Raji (cell line): ENCODE data around the gene ZBTB7B.

Experiments used
- POLR2A ChIP-seq: IDR thresholded peaks from 2 replicates; pipeline ENCODE4 v1.6.1; 2011; ENCODE audit warnings: low read depth, low read length, control low read depth; ENCODE audit not compliant: insufficient read depth

ZBTB7B gene

GRCh38 chr1:155043793-155044192 is 41.2 kb downstream of the ZBTB7B start:
- TF ChIP-seq POLR2A: no peak

- no peak for TF ChIP-seq POLR2A
Observed at GRCh38 chr1:155044365-155044764, 41.8 kb downstream of the ZBTB7B start.

GRCh38 chr1:155044812-155045657 is 42.4 kb downstream of the ZBTB7B start:
- TF ChIP-seq POLR2A: no peak

- TF ChIP-seq POLR2A: no peak
Observed at GRCh38 chr1:155048449-155049334, 46.1 kb downstream of the ZBTB7B start.

GRCh38 chr1:155049651-155050559 is 47.3 kb downstream of the ZBTB7B start:
- no peak for TF ChIP-seq POLR2A

GRCh38 chr1:155050560-155051341 is 48.1 kb downstream of the ZBTB7B start, which contains the start of gene ADAM15:
TSS of gene ADAM15 (plus strand) at chr1:155051316. CDS start at chr1:155051387, 71 bp downstream.
- TF ChIP-seq POLR2A: peak; percentile 68

DNA sequence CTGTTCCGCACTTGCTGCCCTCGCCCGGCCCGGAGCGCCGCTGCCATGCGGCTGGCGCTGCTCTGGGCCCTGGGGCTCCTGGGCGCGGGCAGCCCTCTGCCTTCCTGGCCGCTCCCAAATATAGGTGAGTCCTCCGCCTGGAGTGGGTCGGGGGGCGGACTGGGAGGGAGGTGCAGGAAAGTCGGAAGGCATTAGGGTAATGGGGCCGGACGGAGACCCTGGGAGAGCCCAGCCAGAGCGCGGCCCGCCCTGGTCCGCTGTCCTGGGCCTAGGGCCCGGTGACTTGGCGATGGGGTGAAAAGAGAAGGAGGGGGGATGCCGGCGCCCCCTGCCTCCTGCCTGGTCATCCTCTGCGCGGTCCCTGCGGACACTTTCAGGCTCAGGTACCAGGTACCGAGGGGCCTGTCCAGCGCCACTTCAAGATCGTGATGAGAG is 48.8 kb downstream of the ZBTB7B start:
- TF ChIP-seq POLR2A: peak; percentile 69; the same call in 1 of the 2 replicates

GRCh38 chr1:155051777-155052398 is 49.3 kb downstream of the ZBTB7B start:
- TF ChIP-seq POLR2A: no peak

DNA sequence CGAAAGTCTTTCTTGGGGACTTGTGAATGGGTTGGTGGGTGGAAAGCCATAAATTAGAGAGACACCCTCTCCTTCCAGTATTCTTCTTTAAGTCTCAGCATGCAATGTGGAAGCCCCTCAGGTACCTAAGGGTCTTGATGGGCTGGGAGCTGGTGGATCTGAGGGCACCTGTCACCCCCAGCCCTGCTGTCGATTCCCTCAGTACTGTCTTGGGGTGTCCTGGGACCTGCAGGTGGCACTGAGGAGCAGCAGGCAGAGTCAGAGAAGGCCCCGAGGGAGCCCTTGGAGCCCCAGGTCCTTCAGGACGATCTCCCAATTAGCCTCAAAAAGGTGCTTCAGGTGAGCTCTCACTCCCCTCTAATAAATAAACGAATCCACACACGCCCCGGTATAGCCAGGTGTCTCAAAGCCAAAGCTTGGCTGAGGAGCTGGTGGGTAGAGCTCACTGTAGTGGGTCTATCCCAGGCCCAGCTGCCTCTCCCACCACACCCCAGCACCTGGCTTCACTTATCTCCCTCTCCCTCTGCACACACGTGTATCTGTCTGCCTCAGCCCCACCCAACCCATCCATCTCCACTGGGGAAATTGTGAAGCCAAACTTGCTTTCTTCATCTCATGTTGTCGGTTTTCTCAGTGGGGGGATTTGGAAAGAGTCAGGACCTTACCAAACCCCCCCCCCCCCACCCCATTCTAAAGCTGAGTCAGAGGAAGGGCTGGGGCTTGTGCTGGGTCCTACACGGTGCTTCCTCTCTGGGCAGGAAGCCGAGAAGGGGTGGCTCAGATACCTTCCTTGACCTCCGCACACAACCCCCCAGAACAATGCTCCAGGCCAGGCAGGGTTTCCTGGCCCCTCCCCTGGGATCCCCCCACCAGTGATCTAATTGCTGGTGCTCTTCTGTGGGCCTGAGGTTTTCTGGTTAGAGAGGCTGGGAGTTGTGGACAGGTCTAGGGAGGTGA is 50.1 kb downstream of the ZBTB7B start:
- no peak for TF ChIP-seq POLR2A

DNA sequence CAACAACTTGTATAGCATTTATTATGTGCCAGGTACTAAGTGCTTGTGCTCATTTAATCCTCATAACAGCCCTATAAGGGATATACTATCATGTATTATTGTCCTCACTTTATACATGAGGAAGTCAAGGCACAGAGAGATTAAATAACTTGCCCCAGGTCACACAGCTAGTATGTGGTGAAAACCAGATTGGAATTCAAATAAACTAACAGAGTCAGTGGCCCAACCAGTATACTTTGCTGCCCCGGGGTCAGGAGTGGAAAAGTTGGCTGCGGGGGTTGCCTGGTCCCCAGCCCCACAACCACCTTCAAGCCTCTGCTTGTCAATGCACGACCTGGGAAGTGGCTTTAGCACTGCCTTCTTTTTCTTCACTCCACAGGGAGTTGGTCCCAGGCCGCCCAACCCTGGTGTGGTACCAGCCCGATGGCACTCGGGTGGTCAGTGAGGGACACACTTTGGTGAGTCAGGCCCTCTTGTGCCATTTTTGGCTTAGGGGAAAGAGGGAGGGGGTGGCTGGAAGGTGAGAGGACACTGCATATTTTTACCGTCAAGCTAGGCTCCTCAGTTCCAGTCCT is 51.0 kb downstream of the ZBTB7B start:
- TF ChIP-seq POLR2A: no peak

GRCh38 chr1:155057104-155057503 is 54.5 kb downstream of the ZBTB7B start:
- no peak for TF ChIP-seq POLR2A

DNA sequence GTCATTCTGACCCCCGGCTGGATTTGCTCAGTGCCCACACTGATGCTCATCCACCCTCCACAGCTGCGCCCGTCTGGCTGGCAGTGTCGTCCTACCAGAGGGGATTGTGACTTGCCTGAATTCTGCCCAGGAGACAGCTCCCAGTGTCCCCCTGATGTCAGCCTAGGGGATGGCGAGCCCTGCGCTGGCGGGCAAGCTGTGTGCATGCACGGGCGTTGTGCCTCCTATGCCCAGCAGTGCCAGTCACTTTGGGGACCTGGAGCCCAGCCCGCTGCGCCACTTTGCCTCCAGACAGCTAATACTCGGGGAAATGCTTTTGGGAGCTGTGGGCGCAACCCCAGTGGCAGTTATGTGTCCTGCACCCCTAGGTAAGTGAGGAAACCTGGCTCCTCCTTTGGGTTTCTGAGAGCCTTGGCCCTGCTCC is 55.2 kb downstream of the ZBTB7B start:
- no peak for TF ChIP-seq POLR2A
